Neural cell (in vitro differentiated cells): ENCODE data around the gene SELENOO. TPM values are rescaled to one million over a fixed set of nuclear protein-coding genes. Genes with fewer than 3 reads are reported as not detected.

Source experiments
- H2AFZ ChIP-seq: fragments of 200-600, 300-800 bp; sonication (generic), shearing (Covaris generic); 2 replicates; pipeline ENCODE4 v1.6.0; 2014; ENCODE audit warnings: low read depth, mild to moderate bottlenecking, antibody characterized with exemption, low read length, moderate library complexity
- H3F3A ChIP-seq: fragments of 200-600 bp; shearing (Covaris generic); 2 replicates; pipeline ENCODE4 v1.6.1; 2016; ENCODE audit warnings: mild to moderate bottlenecking, moderate library complexity, mixed read lengths, antibody characterized with exemption, low read length; ENCODE audit not compliant: insufficient read depth, poor library complexity, severe bottlenecking
- H3K27ac ChIP-seq: fragments of 200-600, 300-800 bp; sonication (generic), shearing (Covaris generic); 2 replicates; pipeline ENCODE4 v1.5.1; 2014; ENCODE audit warnings: mild to moderate bottlenecking, low read length, moderate library complexity
- H3K27me3 ChIP-seq: fragments of 300-800, 200-600 bp; sonication (generic), shearing (Covaris generic); 2 replicates; pipeline ENCODE4 v1.6.0; 2014; ENCODE audit warnings: mild to moderate bottlenecking, low read depth, low read length, moderate library complexity; ENCODE audit not compliant: insufficient read depth
- H3K36me3 ChIP-seq: fragments of 300-800, 200-600 bp; sonication (generic), shearing (Covaris generic); 2 replicates; pipeline ENCODE4 v1.5.1; 2014; ENCODE audit warnings: mild to moderate bottlenecking, antibody characterized with exemption, low read length, moderate library complexity; ENCODE audit not compliant: insufficient read depth
- H3K4me2 ChIP-seq: fragments of 300-800, 200-600 bp; sonication (generic), shearing (Covaris generic); 2 replicates; pipeline ENCODE4 v1.6.0; 2014; ENCODE audit warnings: mild to moderate bottlenecking, low read length
- H3K4me3 ChIP-seq: fragments of 300-800, 200-600 bp; sonication (generic), shearing (Covaris generic); 2 replicates; pipeline ENCODE4 v1.5.1; 2014; ENCODE audit warnings: mild to moderate bottlenecking, low read length, moderate library complexity
- H3K79me2 ChIP-seq: fragments of 200-600 bp; shearing (Covaris generic); replicated peaks from 2 replicates; pipeline ENCODE4 v1.6.0; 2014; ENCODE audit warnings: mild to moderate bottlenecking, low read length, moderate library complexity; ENCODE audit not compliant: insufficient read depth
- H3K9ac ChIP-seq: fragments of 300-800, 200-600 bp; sonication (generic), shearing (Covaris generic); 2 replicates; pipeline ENCODE4 v1.6.1; 2016; ENCODE audit warnings: mild to moderate bottlenecking, low read length, mixed read lengths
- H3K9me2 ChIP-seq: fragments of 200-600 bp; shearing (Covaris generic); 2 replicates; pipeline ENCODE4 v1.6.1; 2016; ENCODE audit warnings: mild to moderate bottlenecking, low read length, mixed read lengths; ENCODE audit not compliant: insufficient read depth
- H3K9me3 ChIP-seq: fragments of 200-600, 300-800 bp; sonication (generic), shearing (Covaris generic); 2 replicates; pipeline ENCODE4 v1.6.1; 2016; ENCODE audit warnings: mild to moderate bottlenecking, mixed run types, low read length, moderate library complexity, mixed read lengths
- H4K20me1 ChIP-seq: fragments of 200-600 bp; shearing (Covaris generic); 2 replicates; pipeline ENCODE4 v1.6.1; 2016; ENCODE audit warnings: mild to moderate bottlenecking, mixed run types; ENCODE audit not compliant: insufficient read depth
- CTCF ChIP-seq: fragments of 450-650 bp; IDR thresholded peaks from 2 replicates; pipeline ENCODE4 v1.5.1; 2014; ENCODE audit warnings: antibody characterized with exemption, mild to moderate bottlenecking, moderate library complexity; ENCODE audit not compliant: poor library complexity, severe bottlenecking
- EP300 ChIP-seq: fragments of 450-650 bp; conservative IDR thresholded peaks from 2 replicates; pipeline ENCODE4 v1.6.1; 2014; ENCODE audit warnings: antibody characterized with exemption, mild to moderate bottlenecking, moderate library complexity; ENCODE audit not compliant: poor library complexity, severe bottlenecking
- EZH2 ChIP-seq: fragments of 200-600, 300-800 bp; shearing (Covaris generic), sonication (generic); IDR thresholded peaks from 2 replicates; pipeline ENCODE4 v1.6.1; 2014; ENCODE audit warnings: antibody characterized with exemption, low read length, borderline replicate concordance, mild to moderate bottlenecking; ENCODE audit not compliant: insufficient read depth, poor library complexity, severe bottlenecking
- MXI1 ChIP-seq: fragments of 450-650 bp; conservative IDR thresholded peaks from 2 replicates; pipeline ENCODE4 v1.6.1; 2014; ENCODE audit warnings: antibody characterized with exemption, mild to moderate bottlenecking; ENCODE audit not compliant: poor library complexity, severe bottlenecking
- POLR2AphosphoS5 ChIP-seq: IDR thresholded peaks from 2 replicates; pipeline ENCODE4 v1.6.1; 2012
- RAD21 ChIP-seq: fragments of 450-650 bp; conservative IDR thresholded peaks from 2 replicates; pipeline ENCODE4 v1.6.1; 2014; ENCODE audit warnings: antibody characterized with exemption, mild to moderate bottlenecking, moderate library complexity
- REST ChIP-seq: IDR thresholded peaks from 2 replicates; pipeline ENCODE4 v1.6.1; 2012; ENCODE audit warnings: borderline replicate concordance
- SMC3 ChIP-seq: fragments of 450-650 bp; conservative IDR thresholded peaks from 2 replicates; pipeline ENCODE4 v1.6.1; 2014; ENCODE audit warnings: antibody characterized with exemption, mild to moderate bottlenecking, moderate library complexity; ENCODE audit not compliant: poor library complexity
- TAF1 ChIP-seq: IDR thresholded peaks from 2 replicates; pipeline ENCODE4 v1.6.1; 2012; ENCODE audit warnings: low read depth
- polyA plus RNA-seq: library from polyadenylated mRNA; depleted of rRNA; stranded (reverse); fragments of >200 nt; gene quantifications from 2 replicates; pipeline ENCODE4 v1.2.3, GENCODE V29; 2014

SELENOO gene
- polyA plus RNA-seq, 1 donor from 2014 or later, result 42.0 TPM

- TF ChIP-seq CTCF, result no peak
These were observed 61.0 kb downstream of the SELENOO start, which contains the start of gene MAPK12 (continued) for GRCh38 chr22:50261615-50262459.

GRCh38 chr22:50262460-50262911 lies 61.7 kb downstream of the SELENOO start:
- Histone ChIP-seq H3K9me2 (no peaks in the 10 kb centered on the region), H4K20me1 (no peaks in the 10 kb centered on the region), H3K36me3 (no peaks in the 10 kb centered on the region), H3K27me3 (no peaks in the 10 kb centered on the region), H3K4me2 (no peak overlapping the region), H2AFZ (no peak overlapping the region), H3K79me2 (peaks cover 6% of the 10 kb centered on the region), H3K9me3 (no peaks in the 10 kb centered on the region), H3F3A (no peaks in the 10 kb centered on the region), H3K27ac (no peak overlapping the region), H3K4me3 (no peak overlapping the region), H3K9ac (peak overlapping the region; percentile 26)
- TF ChIP-seq TAF1, result no peak
- no peak for TF ChIP-seq POLR2AphosphoS5
- TF ChIP-seq REST, result no peak
- no peak for TF ChIP-seq SMC3
- no peak for TF ChIP-seq EP300
- TF ChIP-seq MXI1, result no peak
- TF ChIP-seq EZH2, result no peak
- TF ChIP-seq RAD21, result no peak
- no peak for TF ChIP-seq CTCF
